ENCODE measurements around the gene ARHGAP31. TPM values are rescaled to one million over a fixed set of nuclear protein-coding genes. Genes with fewer than 3 reads are reported as not detected.
A peak's percentile ranks its signal among the peaks of the same experiment; 100 is the strongest.

Gene ARHGAP31
- total and polyA plus RNA-seq, 2 of the 8 experiments (the other 6 are each of a cell fraction or from before 2014, with no cell fraction given): 1.1 to 7.6 TPM

GRCh38 chr3:119255214-119255613, 39.0 kb upstream of the ARHGAP31 start:
- Histone ChIP-seq H4K91ac (replicated peaks; ENCODE audit: insufficient read length, low read length) (no peak overlapping the region), H4K5ac (ENCODE audit: insufficient read length, low read depth, low read length) (peak overlapping the region; percentile 100), H3K18ac (ENCODE audit: extremely low read depth, low read length) (peak overlapping the region; percentile 51; the same call in 1 of the 2 replicates), H2BK12ac (ENCODE audit: low read depth, low read length) (no peak overlapping the region), H2BK120ac (replicated peaks; ENCODE audit: low read depth, low read length) (peak overlapping the region; percentile 92), H3K23ac (ENCODE audit: insufficient read length) (no peak overlapping the region), H2BK20ac (ENCODE audit: low read length) (no peak overlapping the region), H2AFZ (ENCODE audit: low read length) (no peak overlapping the region), H2BK5ac (ENCODE audit: low read depth, low read length) (no peak overlapping the region; the same call in 1 of the 2 replicates), H3K4ac (replicated peaks; ENCODE audit: insufficient read length, low read depth, low read length) (no peak overlapping the region), H3K27me3 (replicated peaks in 1 of 4; ENCODE audit: control insufficient read depth in 3 of 4, extremely low read depth in 1 of 4, insufficient read depth in 3 of 4, low read length in 3 of 4) (no peaks in the 10 kb centered on the region; a peak in 2 of 7 replicates), H3K9ac (replicated peaks in 1 of 4; ENCODE audit: extremely low read depth in 1 of 4, low read depth in 3 of 4, low read length in 3 of 4) (no peak overlapping the region), H3K4me3 (ENCODE audit: extremely low read depth in 1 of 4, insufficient read depth in 2 of 4, low read depth in 3 of 4, low read length in 4 of 4) (no peak overlapping the region), H3K27ac (ENCODE audit: low read depth, low read length) (no peak overlapping the region), H3K56ac (replicated peaks; ENCODE audit: insufficient read length, low read depth, low read length) (peak overlapping the region; percentile 16), H3K4me2 (ENCODE audit: insufficient read depth in 1 of 2, low read depth in 2 of 2, low read length in 2 of 2) (peak overlapping the region in 1 of 2 experiments; percentile 47; a peak in 1 of 4 replicates), H3K9me3 (ENCODE audit: insufficient read depth in 2 of 2, low read depth in 1 of 2, low read length in 1 of 2) (no peaks in the 10 kb centered on the region), H2AK5ac (ENCODE audit: low read depth, low read length) (no peak overlapping the region), H3K4me1 (replicated peaks in 1 of 4; ENCODE audit: control insufficient read depth in 3 of 4, insufficient read depth in 4 of 4, low read length in 3 of 4) (peaks cover 0 to 8% (median 5%) of the 10 kb centered on the region in 4 experiments; a peak in 3 of 7 replicates), H4K20me1 (replicated peaks in 1 of 2; ENCODE audit: control insufficient read depth in 1 of 2, insufficient read depth in 2 of 2, low read length in 2 of 2) (no peaks in the 10 kb centered on the region), H3K79me2 (ENCODE audit: control insufficient read depth in 1 of 2, insufficient read depth in 2 of 2, low read length in 2 of 2) (no peaks in the 10 kb centered on the region), H3K36me3 (ENCODE audit: control insufficient read depth in 2 of 4, insufficient read depth in 4 of 4, low read length in 3 of 4) (no peaks in the 10 kb centered on the region; a peak in 1 of 8 replicates), H3K14ac (ENCODE audit: insufficient read length) (no peak overlapping the region), H3K79me1 (ENCODE audit: low read depth, low read length) (no peaks in the 10 kb centered on the region), H4K8ac (ENCODE audit: extremely low read depth, insufficient read depth, low read length) (no peak overlapping the region), H3K23me2 (ENCODE audit: low read depth, low read length) (no peaks in the 10 kb centered on the region), H2BK15ac (ENCODE audit: low read length) (no peak overlapping the region)
- 90% methylated on average over 2 of the region's 2 CpGs; no CpG with 5 or more reads in 1 of the 2 experiments for WGBS, 2 experiments (ENCODE audit: extremely low coverage in 1 of 2, insufficient coverage in 1 of 2, insufficient read length in 1 of 2, insufficient replicate concordance in 2 of 2, low coverage in 1 of 2, low lambda C conversion rate in 2 of 2, missing lambda C conversion rate in 1 of 2)
- FAIRE-seq (no peak), DNase-seq (ENCODE audit: low read depth in 1 of 2, low spot score in 2 of 2) (no peak)
- ChIA-PET POLR2A (ENCODE audit: partially characterized antibody) (interaction anchor here (1.2 kb wide), 1 partner anchor 12 kb away, joined by 3 read pairs; no protein-coding TSS in a partner anchor), CTCF (ENCODE audit: partially characterized antibody) (no interaction called here)
- TF ChIP-seq SRF (IDR thresholded peaks at IDR 0.05; ENCODE audit: low read depth, low read length) (no peak), RAD21 (IDR thresholded peaks at IDR 0.05 in 1 of 2, conservative IDR thresholded peaks at IDR 0.05 in 1 of 2; ENCODE audit: low read depth in 2 of 2, low read length in 2 of 2) (no peak), TAF7 (optimal IDR thresholded peaks at IDR 0.05; ENCODE audit: borderline replicate concordance, low read depth, low read length) (no peak)

Data from H1 (cell line).